ENCODE measurements around the gene CD55. TPM values are rescaled to one million over a fixed set of nuclear protein-coding genes. Genes with fewer than 3 reads are reported as not detected.

CD55 gene
- total and polyA plus RNA-seq, 2 of the 13 experiments (the other 11 are each of a cell fraction or from before 2014, with no cell fraction given): 6.0 to 56.0 TPM

- BruUV-seq (replicated peaks): no TSS peak
- DNase-seq (ENCODE audit: low spot score): no peak
- in situ Hi-C loops (cut with HindIII; ENCODE audit: extremely low pct_ligation_motif_present, low pct_unique_long_range_greater_than_20kb) (no loop called here), intact Hi-C loops (cut with micrococcal nuclease; ENCODE audit: unreplicated experiment) (no loop called here)
- FAIRE-seq: no peak
- ChIA-PET POLR2A (no interaction called here), CTCF (ENCODE audit: low intra/inter-chr PET ratio, low total read pairs) (no interaction called here)
- no peak overlapping the region for H3K4me3 ChIP-seq (replicated peaks in 1 of 3; ENCODE audit: insufficient read depth in 1 of 3, low read depth in 2 of 3, low read length in 3 of 3)
- no peak for TF ChIP-seq ZNF839 (CRISPR knock-in tag; IDR thresholded peaks at IDR 0.05; ENCODE audit: borderline replicate concordance)
- no peak for TF ChIP-seq ZNF749 (CRISPR knock-in tag; IDR thresholded peaks at IDR 0.05; ENCODE audit: borderline replicate concordance)
- no peak for TF ChIP-seq TBP (CRISPR knock-in tag; IDR thresholded peaks at IDR 0.05)
- TF ChIP-seq NFIB (CRISPR knock-in tag; IDR thresholded peaks at IDR 0.05; ENCODE audit: borderline replicate concordance): no peak
- peaks cover 7% of the 10 kb centered on the region; the same call in 1 of the 2 replicates for H3K4me1 ChIP-seq (ENCODE audit: insufficient read depth, low read length)
- H4K20me1 ChIP-seq (ENCODE audit: insufficient read depth, low read length): no peaks in the 10 kb centered on the region
- no peak overlapping the region for H3K9ac ChIP-seq (ENCODE audit: insufficient read depth, low read depth, low read length)
- H3K9me3 ChIP-seq (ENCODE audit: low read length): no peaks in the 10 kb centered on the region
- WGBS (ENCODE audit: low lambda C conversion rate): 27% methylated on average over 4 of the region's 4 CpGs
- H3K27ac ChIP-seq (ENCODE audit: extremely low read length, insufficient read depth, low read length): no peak overlapping the region
- no peak overlapping the region for H2AFZ ChIP-seq (ENCODE audit: low read length)
- ATAC-seq: no peak
- no peaks in the 10 kb centered on the region for H3K36me3 ChIP-seq (replicated peaks in 1 of 2; ENCODE audit: control insufficient read depth in 1 of 2, insufficient read depth in 2 of 2, low read length in 2 of 2)
- 0 out of 5 replicates have a peak, but pooled peaks cover 0 to 2% of the 10 kb centered on the region in 2 experiments for H3K27me3 ChIP-seq (ENCODE audit: control insufficient read depth in 1 of 2, insufficient read depth in 2 of 2, low read length in 2 of 2)
- H3K79me2 ChIP-seq (ENCODE audit: insufficient read depth, low read length): no peaks in the 10 kb centered on the region
- no peak overlapping the region for H3K4me2 ChIP-seq (ENCODE audit: low read depth, low read length)
Measured at GRCh38 chr1:207298636-207299398, 22.7 kb upstream of the CD55 start.

- no peak for DNase-seq (ENCODE audit: low spot score)
- Histone ChIP-seq H3K4me1 (ENCODE audit: insufficient read depth, low read length) (peaks cover 14% of the 10 kb centered on the region; the same call in 1 of the 2 replicates), H3K27ac (ENCODE audit: extremely low read length, insufficient read depth, low read length) (no peak overlapping the region), H2AFZ (ENCODE audit: low read length) (no peak overlapping the region), H3K79me2 (ENCODE audit: insufficient read depth, low read length) (no peaks in the 10 kb centered on the region), H3K9me3 (ENCODE audit: low read length) (no peaks in the 10 kb centered on the region), H3K27me3 (ENCODE audit: control insufficient read depth in 1 of 2, insufficient read depth in 2 of 2, low read length in 2 of 2) (0 out of 5 replicates have a peak, but pooled peaks cover 0 to 2% of the 10 kb centered on the region in 2 experiments), H3K4me3 (replicated peaks in 1 of 3; ENCODE audit: insufficient read depth in 1 of 3, low read depth in 2 of 3, low read length in 3 of 3) (no peak overlapping the region), H3K4me2 (ENCODE audit: low read depth, low read length) (no peak overlapping the region), H3K36me3 (replicated peaks in 1 of 2; ENCODE audit: control insufficient read depth in 1 of 2, insufficient read depth in 2 of 2, low read length in 2 of 2) (no peaks in the 10 kb centered on the region), H3K9ac (ENCODE audit: insufficient read depth, low read depth, low read length) (no peak overlapping the region), H4K20me1 (ENCODE audit: insufficient read depth, low read length) (no peaks in the 10 kb centered on the region)
- POLR2A ChIA-PET: no interaction called here
- no peak for TF ChIP-seq ATF5 (CRISPR knock-in tag; IDR thresholded peaks at IDR 0.05; ENCODE audit: low read depth)
- TF ChIP-seq ZFYVE20 (CRISPR knock-in tag; IDR thresholded peaks at IDR 0.05; ENCODE audit: borderline replicate concordance, low read depth): no peak
- no peak for TF ChIP-seq PRDM4 (CRISPR knock-in tag; IDR thresholded peaks at IDR 0.05; ENCODE audit: borderline replicate concordance)
- no peak for FAIRE-seq
- BruUV-seq (replicated peaks): no TSS peak
- in situ Hi-C loops (cut with HindIII; ENCODE audit: extremely low pct_ligation_motif_present, low pct_unique_long_range_greater_than_20kb): no loop called here
- intact Hi-C loops (cut with micrococcal nuclease; ENCODE audit: unreplicated experiment): no loop called here
- no peak for ATAC-seq
- CTCF ChIA-PET (ENCODE audit: low intra/inter-chr PET ratio, low total read pairs): no interaction called here
Measured at GRCh38 chr1:207300970-207301369, 20.5 kb upstream of the CD55 start.
